A549 (cell line): ENCODE data around the gene LRRC4C. TPM values are rescaled to one million over a fixed set of nuclear protein-coding genes. Genes with fewer than 3 reads are reported as not detected.

Experiments used
- ATAC-seq, 2 experiments: fragments of 200-7000 bp in 1 of 2; fragments of >200 bp in 1 of 2; cut with Nextera tagmentation in 1 of 2; cut with Tn5 transposase in 1 of 2; 3 replicates each; pipeline versions ENCODE4 v1.8.0 to v1.9.1; 2018 to 2020; ENCODE audit warnings: mild to moderate bottlenecking in 1 of 2, moderate library complexity in 1 of 2
- CTCF ChIA-PET: fragments of 300-600 bp; sonication (Branson Sonifier 250); formaldehyde crosslinking; extraction: SDS; loops from one replicate; lab custom pipeline; 2021; ENCODE audit warnings: antibody characterized with exemption, inconsistent platforms; lab: Yijun Ruan, JAX
- POLR2A ChIA-PET: fragments of 350-600 bp; formaldehyde crosslinking; extraction: SDS; loops from one replicate; lab custom pipeline; 2021; ENCODE audit warnings: antibody characterized with exemption, inconsistent platforms; lab: Yijun Ruan, JAX
- DNase-seq, 2 experiments: peaks; one replicate each; pipeline versions ENCODE4 v3.0.0 to v3.0.0-alpha.2; 2011 to 2016; ENCODE audit warnings: low read depth in 1 of 2, low spot score in 1 of 2
- FAIRE-seq: peaks from 2 replicates; lab custom pipeline; 2011; peaks lifted over from hg19 to GRCh38; lab: Jason Lieb, UNC
- H3K27ac ChIP-seq, 2 experiments: fragments of >200 bp; sonication (Bioruptor Twin); formaldehyde crosslinking; 3 replicates each; pipeline ENCODE4 v1.5.1; 2016 to 2017
- H3K4me1 ChIP-seq: fragments of >200 bp; sonication (Bioruptor Twin); formaldehyde crosslinking; 3 replicates; pipeline ENCODE4 v1.6.1; 2016
- H3K4me2 ChIP-seq: fragments of >200 bp; sonication (Bioruptor Twin); formaldehyde crosslinking; 3 replicates; pipeline ENCODE4 v1.6.1; 2016
- H3K4me3 ChIP-seq: fragments of >200 bp; sonication (Bioruptor Twin); formaldehyde crosslinking; 3 replicates; pipeline ENCODE4 v1.5.1; 2016
- H3K9me3 ChIP-seq: fragments of >200 bp; sonication (Bioruptor Twin); formaldehyde crosslinking; 3 replicates; pipeline ENCODE4 v1.6.1; 2016
- BHLHE40 ChIP-seq: IDR thresholded peaks from 2 replicates; pipeline ENCODE4 v1.6.1; 2012; ENCODE audit warnings: low read depth, low read length, inconsistent platforms
- CBX2 ChIP-seq: fragments of 200-600 bp; sonication (generic); IDR thresholded peaks from 2 replicates; pipeline ENCODE4 v1.6.1; 2016; ENCODE audit warnings: low read depth, mild to moderate bottlenecking, borderline replicate concordance
- CBX8 ChIP-seq: fragments of 200-600 bp; sonication (generic); IDR thresholded peaks from 2 replicates; pipeline ENCODE4 v1.6.1; 2016
- CHD4 ChIP-seq: fragments of 200-600 bp; sonication (generic); IDR thresholded peaks from 2 replicates; pipeline ENCODE4 v1.6.1; 2016; ENCODE audit warnings: antibody characterized with exemption, mild to moderate bottlenecking, borderline replicate concordance
- CTCF ChIP-seq: fragments of >200 bp; sonication (Bioruptor Twin); formaldehyde crosslinking; IDR thresholded peaks from 3 replicates; pipeline ENCODE4 v1.5.1; 2016
- E2F6 ChIP-seq: IDR thresholded peaks from 2 replicates; pipeline ENCODE4 v1.6.1; 2012; ENCODE audit warnings: low read depth, borderline replicate concordance
- ESRRA ChIP-seq: fragments of 150-350 bp; IDR thresholded peaks from 2 replicates; pipeline ENCODE4 v1.6.1; 2014; ENCODE audit warnings: mild to moderate bottlenecking, low read length, borderline replicate concordance
- FOSB ChIP-seq: fragments of 250-450 bp; sonication (Bioruptor Pico); IDR thresholded peaks from 2 replicates; pipeline ENCODE4 v1.5.0; 2020; ENCODE audit warnings: mild to moderate bottlenecking, moderate library complexity
- FOSL2 ChIP-seq, 2 experiments: fragments of 450-650 bp in 1 of 2; fragments of >200 bp in 1 of 2; sonication (Bioruptor Twin) in 1 of 2; formaldehyde crosslinking; IDR thresholded peaks; 2 replicates each; pipeline versions ENCODE4 v1.5.0 to v1.6.1; 2016 to 2020; ENCODE audit warnings: mild to moderate bottlenecking in 1 of 2, moderate library complexity in 1 of 2
- FOXS1 ChIP-seq: fragments of 250-450 bp; sonication (Bioruptor Pico); IDR thresholded peaks from 2 replicates; pipeline ENCODE4 v1.5.0; 2020; ENCODE audit warnings: mild to moderate bottlenecking, moderate library complexity
- GATA3 ChIP-seq: IDR thresholded peaks from 2 replicates; pipeline ENCODE4 v1.6.1; 2012; ENCODE audit warnings: borderline replicate concordance
- HDAC2 ChIP-seq: fragments of 200-600 bp; sonication (generic); IDR thresholded peaks from 2 replicates; pipeline ENCODE4 v1.6.1; 2016
- HES2 ChIP-seq: fragments of >200 bp; sonication (Bioruptor Twin); formaldehyde crosslinking; IDR thresholded peaks from 2 replicates; pipeline ENCODE4 v1.6.1; 2016
- HMGXB4 ChIP-seq: fragments of 250-450 bp; sonication (Bioruptor Pico); IDR thresholded peaks from 2 replicates; pipeline ENCODE4 v1.5.0; 2021; ENCODE audit warnings: mild to moderate bottlenecking, moderate library complexity, borderline replicate concordance
- HOXB13 ChIP-seq: fragments of 250-450 bp; sonication (Bioruptor Pico); IDR thresholded peaks from 2 replicates; pipeline ENCODE4 v1.5.0; 2020; ENCODE audit warnings: low read depth, mild to moderate bottlenecking, moderate library complexity
- KDM1A ChIP-seq: fragments of 200-600 bp; sonication (generic); IDR thresholded peaks from 2 replicates; pipeline ENCODE4 v1.6.1; 2016; ENCODE audit warnings: low read depth, mild to moderate bottlenecking
- KDM5A ChIP-seq: fragments of 200-600 bp; sonication (generic); IDR thresholded peaks from 2 replicates; pipeline ENCODE4 v1.6.1; 2016; ENCODE audit warnings: antibody characterized with exemption, mild to moderate bottlenecking
- MAZ ChIP-seq: fragments of 150-350 bp; IDR thresholded peaks from 2 replicates; pipeline ENCODE4 v1.6.1; 2014; ENCODE audit warnings: antibody characterized with exemption, low read depth, low read length, borderline replicate concordance
- MYC ChIP-seq: IDR thresholded peaks from 2 replicates; pipeline ENCODE4 v1.6.1; 2012; ENCODE audit warnings: mild to moderate bottlenecking, inconsistent platforms, low read length, improper control_type of control experiment, borderline replicate concordance
- PBX3 ChIP-seq: IDR thresholded peaks from 2 replicates; pipeline ENCODE4 v1.6.1; 2012
- PHF8 ChIP-seq: fragments of 200-600 bp; sonication (generic); IDR thresholded peaks from 2 replicates; pipeline ENCODE4 v1.6.1; 2016; ENCODE audit warnings: low read depth, mild to moderate bottlenecking, antibody characterized with exemption, moderate library complexity, borderline replicate concordance
- RCOR1 ChIP-seq: fragments of 150-350 bp; IDR thresholded peaks from 2 replicates; pipeline ENCODE4 v1.6.1; 2014; ENCODE audit warnings: antibody characterized with exemption, low read length, low read depth
- RFX5 ChIP-seq: fragments of 450-650 bp; IDR thresholded peaks from 2 replicates; pipeline ENCODE4 v1.7.1; 2014; ENCODE audit warnings: antibody characterized with exemption, mild to moderate bottlenecking, moderate library complexity
- TFCP2L1 ChIP-seq: fragments of 250-450 bp; sonication (Bioruptor Pico); IDR thresholded peaks from 2 replicates; pipeline ENCODE4 v1.5.0; 2021; ENCODE audit warnings: mild to moderate bottlenecking
- TP53 ChIP-seq: fragments of 250-450 bp; sonication (Bioruptor Pico); IDR thresholded peaks from 2 replicates; pipeline ENCODE4 v1.5.0; 2021; ENCODE audit warnings: mild to moderate bottlenecking, moderate library complexity
- USF2 ChIP-seq: fragments of 450-650 bp; IDR thresholded peaks from 2 replicates; pipeline ENCODE4 v1.6.1; 2014; ENCODE audit warnings: antibody characterized with exemption
- WGBS: methylation state at CpG from one replicate; pipeline ENCODE4 v1.1.6; 2017; ENCODE audit errors: missing lambda C conversion rate; 5-methylcytosine and 5-hydroxymethylcytosine counted together
- polyA plus RNA-seq, 4 experiments: library from polyadenylated mRNA; depleted of rRNA in 3 of 4; stranded (reverse); fragments of >200 nt; fragmentation: RNase III in 1 of 4; extraction: RNeasy Plus Mini Kit Qiagen cat#74134 plus additional on column Dnase treatment in 1 of 4; gene quantifications; 2 replicates in 3 of 4; 3 replicates in 1 of 4; pipeline ENCODE4 v1.2.3, GENCODE V29; 2011 to 2017
- TF ChIP-seq, protein P1 (sequence below): IDR thresholded peaks from 2 replicates; pipeline ENCODE4 v1.6.1; 2012
- TF ChIP-seq, protein P2 (sequence below): fragments of 200-600 bp; sonication (generic); IDR thresholded peaks from 2 replicates; pipeline ENCODE4 v1.6.1; 2016; ENCODE audit warnings: antibody characterized with exemption, mild to moderate bottlenecking, moderate library complexity

Gene LRRC4C
- polyA plus RNA-seq, 2 of the 4 experiments (the other 2 are of a cell fraction), result not detected

DNA sequence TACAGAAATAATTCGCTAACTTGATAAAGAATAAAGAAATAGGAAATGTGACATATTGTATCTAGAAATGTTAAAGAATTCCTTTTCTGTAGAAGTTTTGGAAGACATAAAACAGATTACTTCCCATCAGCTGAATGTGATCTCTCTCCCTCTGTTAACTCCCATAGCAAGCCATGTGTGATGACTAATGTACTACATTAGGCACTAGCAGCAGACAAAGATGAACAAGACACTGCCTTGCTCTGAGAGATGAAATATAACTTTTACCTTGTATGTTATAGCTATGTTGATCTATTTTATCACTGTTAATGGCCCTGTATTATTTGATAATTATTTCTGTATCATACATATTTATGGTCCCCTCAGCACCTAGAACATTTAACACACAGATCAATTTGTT, 817.2 kb downstream of the LRRC4C start:
- no peak overlapping the region for H3K4me2 ChIP-seq
- no peak overlapping the region for H3K4me3 ChIP-seq
- no peaks in the 10 kb centered on the region for H3K9me3 ChIP-seq
- WGBS, result 0% methylated on average over 1 of the region's 1 CpG
- ChIA-PET CTCF (no interaction called here), POLR2A (no interaction called here)
- no peaks in the 10 kb centered on the region for H3K4me1 ChIP-seq
- H3K27ac ChIP-seq, result no peak overlapping the region
- FAIRE-seq, result no peak
- no peak for DNase-seq
- no peak for TF ChIP-seq PBX3
- no peak for TF ChIP-seq HES2
- TF ChIP-seq FOXS1, result no peak
- TF ChIP-seq RFX5, result no peak
- TF ChIP-seq ESRRA, result no peak
- TF ChIP-seq USF2, result no peak
- TF ChIP-seq MYC, result no peak
- TF ChIP-seq FOSB, result no peak
- TF ChIP-seq, protein P1, sequence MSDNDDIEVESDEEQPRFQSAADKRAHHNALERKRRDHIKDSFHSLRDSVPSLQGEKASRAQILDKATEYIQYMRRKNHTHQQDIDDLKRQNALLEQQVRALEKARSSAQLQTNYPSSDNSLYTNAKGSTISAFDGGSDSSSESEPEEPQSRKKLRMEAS, result no peak
- TF ChIP-seq KDM5A, result no peak
- no peak for TF ChIP-seq E2F6
- TF ChIP-seq CTCF, result no peak
- no peak for TF ChIP-seq CBX2
- TF ChIP-seq GATA3, result no peak
- no peak for TF ChIP-seq TP53 (CRISPR knock-in tag)
- TF ChIP-seq CHD4, result no peak
- no peak for TF ChIP-seq CBX8
- ATAC-seq, result no peak

GRCh38 chr11:40619654-40620053, 839.8 kb downstream of the LRRC4C start:
- H3K27ac ChIP-seq, result no peak overlapping the region
- H3K4me3 ChIP-seq, result no peak overlapping the region
- DNase-seq (no peak), FAIRE-seq (no peak), ATAC-seq (no peak)
- H3K9me3 ChIP-seq, result no peaks in the 10 kb centered on the region
- WGBS, result 0% methylated on average over 3 of the region's 3 CpGs
- H3K4me1 ChIP-seq, result no peaks in the 10 kb centered on the region
- POLR2A ChIA-PET, result no interaction called here
- H3K4me2 ChIP-seq, result no peak overlapping the region
- CTCF ChIA-PET, result no interaction called here
- TF ChIP-seq FOSL2 (IDR thresholded peaks at IDR 0.05), result no peak
- TF ChIP-seq FOSL2 (CRISPR knock-in tag; IDR thresholded peaks at IDR 0.05), result no peak
- no peak for TF ChIP-seq CHD4
- no peak for TF ChIP-seq BHLHE40
- TF ChIP-seq GATA3, result no peak
- no peak for TF ChIP-seq RCOR1
- no peak for TF ChIP-seq TFCP2L1
- TF ChIP-seq PHF8, result no peak
- TF ChIP-seq KDM1A, result no peak
- TF ChIP-seq MAZ, result no peak
- no peak for TF ChIP-seq HDAC2
- TF ChIP-seq, protein P2, sequence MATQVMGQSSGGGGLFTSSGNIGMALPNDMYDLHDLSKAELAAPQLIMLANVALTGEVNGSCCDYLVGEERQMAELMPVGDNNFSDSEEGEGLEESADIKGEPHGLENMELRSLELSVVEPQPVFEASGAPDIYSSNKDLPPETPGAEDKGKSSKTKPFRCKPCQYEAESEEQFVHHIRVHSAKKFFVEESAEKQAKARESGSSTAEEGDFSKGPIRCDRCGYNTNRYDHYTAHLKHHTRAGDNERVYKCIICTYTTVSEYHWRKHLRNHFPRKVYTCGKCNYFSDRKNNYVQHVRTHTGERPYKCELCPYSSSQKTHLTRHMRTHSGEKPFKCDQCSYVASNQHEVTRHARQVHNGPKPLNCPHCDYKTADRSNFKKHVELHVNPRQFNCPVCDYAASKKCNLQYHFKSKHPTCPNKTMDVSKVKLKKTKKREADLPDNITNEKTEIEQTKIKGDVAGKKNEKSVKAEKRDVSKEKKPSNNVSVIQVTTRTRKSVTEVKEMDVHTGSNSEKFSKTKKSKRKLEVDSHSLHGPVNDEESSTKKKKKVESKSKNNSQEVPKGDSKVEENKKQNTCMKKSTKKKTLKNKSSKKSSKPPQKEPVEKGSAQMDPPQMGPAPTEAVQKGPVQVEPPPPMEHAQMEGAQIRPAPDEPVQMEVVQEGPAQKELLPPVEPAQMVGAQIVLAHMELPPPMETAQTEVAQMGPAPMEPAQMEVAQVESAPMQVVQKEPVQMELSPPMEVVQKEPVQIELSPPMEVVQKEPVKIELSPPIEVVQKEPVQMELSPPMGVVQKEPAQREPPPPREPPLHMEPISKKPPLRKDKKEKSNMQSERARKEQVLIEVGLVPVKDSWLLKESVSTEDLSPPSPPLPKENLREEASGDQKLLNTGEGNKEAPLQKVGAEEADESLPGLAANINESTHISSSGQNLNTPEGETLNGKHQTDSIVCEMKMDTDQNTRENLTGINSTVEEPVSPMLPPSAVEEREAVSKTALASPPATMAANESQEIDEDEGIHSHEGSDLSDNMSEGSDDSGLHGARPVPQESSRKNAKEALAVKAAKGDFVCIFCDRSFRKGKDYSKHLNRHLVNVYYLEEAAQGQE, result no peak
- TF ChIP-seq HMGXB4 (CRISPR knock-in tag), result no peak
- no peak for TF ChIP-seq HOXB13 (CRISPR knock-in tag)
